ENCODE results near the gene MEG3.

DNA sequence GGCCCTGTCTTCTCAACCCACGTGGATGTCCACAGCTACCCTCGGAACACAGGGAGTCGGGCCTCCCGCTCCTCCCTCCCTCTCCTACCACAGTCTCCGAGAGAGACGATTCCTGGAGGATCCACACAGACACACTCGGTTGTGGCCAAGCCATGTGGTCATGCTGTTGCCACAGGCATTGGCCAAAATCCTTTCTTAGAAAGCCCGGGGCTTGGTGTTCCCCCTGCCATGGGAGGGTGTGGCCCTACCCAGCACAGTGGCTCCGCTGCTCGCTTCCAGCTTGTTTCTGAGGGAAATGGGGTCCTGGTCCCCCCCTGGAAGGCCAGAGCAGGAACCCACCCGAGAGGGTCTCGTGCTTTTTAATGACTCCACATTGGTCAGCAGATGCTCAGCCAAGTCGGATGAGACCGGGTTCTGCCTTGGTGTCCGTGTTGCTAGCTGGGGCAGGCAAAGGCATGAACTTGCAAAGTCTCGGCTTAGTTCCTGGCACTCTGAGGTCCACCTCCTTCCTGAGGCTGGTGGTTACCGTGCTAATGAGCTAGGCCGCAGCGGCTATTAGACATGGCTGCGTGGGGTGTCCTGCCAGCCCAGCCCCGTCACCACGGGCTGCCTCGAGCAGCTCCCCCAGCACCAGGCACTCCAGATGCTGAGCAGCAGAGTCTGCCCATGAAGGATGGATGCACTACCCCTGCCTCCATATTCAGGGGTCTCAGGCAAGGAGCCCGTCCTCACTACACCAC, 46.8 kb upstream of the MEG3 start:
- TF ChIP-seq, protein P1, sequence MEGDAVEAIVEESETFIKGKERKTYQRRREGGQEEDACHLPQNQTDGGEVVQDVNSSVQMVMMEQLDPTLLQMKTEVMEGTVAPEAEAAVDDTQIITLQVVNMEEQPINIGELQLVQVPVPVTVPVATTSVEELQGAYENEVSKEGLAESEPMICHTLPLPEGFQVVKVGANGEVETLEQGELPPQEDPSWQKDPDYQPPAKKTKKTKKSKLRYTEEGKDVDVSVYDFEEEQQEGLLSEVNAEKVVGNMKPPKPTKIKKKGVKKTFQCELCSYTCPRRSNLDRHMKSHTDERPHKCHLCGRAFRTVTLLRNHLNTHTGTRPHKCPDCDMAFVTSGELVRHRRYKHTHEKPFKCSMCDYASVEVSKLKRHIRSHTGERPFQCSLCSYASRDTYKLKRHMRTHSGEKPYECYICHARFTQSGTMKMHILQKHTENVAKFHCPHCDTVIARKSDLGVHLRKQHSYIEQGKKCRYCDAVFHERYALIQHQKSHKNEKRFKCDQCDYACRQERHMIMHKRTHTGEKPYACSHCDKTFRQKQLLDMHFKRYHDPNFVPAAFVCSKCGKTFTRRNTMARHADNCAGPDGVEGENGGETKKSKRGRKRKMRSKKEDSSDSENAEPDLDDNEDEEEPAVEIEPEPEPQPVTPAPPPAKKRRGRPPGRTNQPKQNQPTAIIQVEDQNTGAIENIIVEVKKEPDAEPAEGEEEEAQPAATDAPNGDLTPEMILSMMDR (IDR thresholded peaks at IDR 0.05), result no peak
- TF ChIP-seq, protein P2, sequence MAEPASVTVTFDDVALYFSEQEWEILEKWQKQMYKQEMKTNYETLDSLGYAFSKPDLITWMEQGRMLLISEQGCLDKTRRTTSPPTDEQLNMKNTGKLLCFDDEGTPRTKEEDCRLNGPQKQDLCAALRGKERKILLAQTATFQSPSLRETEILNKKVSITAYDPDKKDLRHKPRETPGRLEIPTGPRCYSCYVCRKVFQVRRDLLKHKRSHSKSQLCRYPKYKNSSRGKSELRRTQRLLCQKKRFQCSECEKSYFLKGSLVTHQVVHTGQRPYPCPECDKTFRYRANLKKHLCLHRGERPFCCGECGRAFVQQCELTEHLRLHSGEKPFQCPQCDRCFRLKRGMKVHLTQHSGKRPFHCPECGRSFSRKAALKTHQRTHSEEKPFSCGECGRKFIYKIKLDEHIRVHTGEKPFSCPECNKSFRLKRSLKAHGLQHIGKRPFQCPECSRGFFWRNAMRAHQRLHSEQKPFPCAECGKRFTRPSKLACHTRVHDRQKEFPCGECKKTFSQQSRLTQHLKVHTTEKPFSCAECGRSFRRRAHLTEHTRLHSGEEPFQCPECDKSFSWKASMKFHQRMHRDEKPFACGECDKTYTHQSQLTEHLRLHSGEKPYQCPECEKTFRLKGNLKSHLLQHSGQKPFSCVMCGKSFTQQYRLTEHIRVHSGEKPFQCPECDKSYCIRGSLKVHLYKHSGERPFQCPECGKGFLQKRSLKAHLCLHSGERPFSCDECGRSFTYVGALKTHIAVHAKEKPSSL (CRISPR knock-in tag; conservative IDR thresholded peaks at IDR 0.05), result no peak
- no peak for TF ChIP-seq NFE2L1 (CRISPR knock-in tag; IDR thresholded peaks at IDR 0.05)
- no peak for TF ChIP-seq CREB1 (CRISPR knock-in tag; IDR thresholded peaks at IDR 0.05)
- TF ChIP-seq, protein P3, sequence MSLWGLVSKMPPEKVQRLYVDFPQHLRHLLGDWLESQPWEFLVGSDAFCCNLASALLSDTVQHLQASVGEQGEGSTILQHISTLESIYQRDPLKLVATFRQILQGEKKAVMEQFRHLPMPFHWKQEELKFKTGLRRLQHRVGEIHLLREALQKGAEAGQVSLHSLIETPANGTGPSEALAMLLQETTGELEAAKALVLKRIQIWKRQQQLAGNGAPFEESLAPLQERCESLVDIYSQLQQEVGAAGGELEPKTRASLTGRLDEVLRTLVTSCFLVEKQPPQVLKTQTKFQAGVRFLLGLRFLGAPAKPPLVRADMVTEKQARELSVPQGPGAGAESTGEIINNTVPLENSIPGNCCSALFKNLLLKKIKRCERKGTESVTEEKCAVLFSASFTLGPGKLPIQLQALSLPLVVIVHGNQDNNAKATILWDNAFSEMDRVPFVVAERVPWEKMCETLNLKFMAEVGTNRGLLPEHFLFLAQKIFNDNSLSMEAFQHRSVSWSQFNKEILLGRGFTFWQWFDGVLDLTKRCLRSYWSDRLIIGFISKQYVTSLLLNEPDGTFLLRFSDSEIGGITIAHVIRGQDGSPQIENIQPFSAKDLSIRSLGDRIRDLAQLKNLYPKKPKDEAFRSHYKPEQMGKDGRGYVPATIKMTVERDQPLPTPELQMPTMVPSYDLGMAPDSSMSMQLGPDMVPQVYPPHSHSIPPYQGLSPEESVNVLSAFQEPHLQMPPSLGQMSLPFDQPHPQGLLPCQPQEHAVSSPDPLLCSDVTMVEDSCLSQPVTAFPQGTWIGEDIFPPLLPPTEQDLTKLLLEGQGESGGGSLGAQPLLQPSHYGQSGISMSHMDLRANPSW (CRISPR knock-in tag; conservative IDR thresholded peaks at IDR 0.05; ENCODE audit: low read depth), result no peak
- no peak for TF ChIP-seq ZNF121 (CRISPR knock-in tag; IDR thresholded peaks at IDR 0.05)
- TF ChIP-seq FOXJ3 (CRISPR knock-in tag; IDR thresholded peaks at IDR 0.05; ENCODE audit: borderline replicate concordance), result no peak
- TF ChIP-seq FOXP1 (CRISPR knock-in tag; IDR thresholded peaks at IDR 0.05; ENCODE audit: borderline replicate concordance), result no peak
- TF ChIP-seq, protein P4, sequence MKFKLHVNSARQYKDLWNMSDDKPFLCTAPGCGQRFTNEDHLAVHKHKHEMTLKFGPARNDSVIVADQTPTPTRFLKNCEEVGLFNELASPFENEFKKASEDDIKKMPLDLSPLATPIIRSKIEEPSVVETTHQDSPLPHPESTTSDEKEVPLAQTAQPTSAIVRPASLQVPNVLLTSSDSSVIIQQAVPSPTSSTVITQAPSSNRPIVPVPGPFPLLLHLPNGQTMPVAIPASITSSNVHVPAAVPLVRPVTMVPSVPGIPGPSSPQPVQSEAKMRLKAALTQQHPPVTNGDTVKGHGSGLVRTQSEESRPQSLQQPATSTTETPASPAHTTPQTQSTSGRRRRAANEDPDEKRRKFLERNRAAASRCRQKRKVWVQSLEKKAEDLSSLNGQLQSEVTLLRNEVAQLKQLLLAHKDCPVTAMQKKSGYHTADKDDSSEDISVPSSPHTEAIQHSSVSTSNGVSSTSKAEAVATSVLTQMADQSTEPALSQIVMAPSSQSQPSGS (CRISPR knock-in tag; IDR thresholded peaks at IDR 0.05; ENCODE audit: borderline replicate concordance, low read depth), result no peak
- TF ChIP-seq, protein P5, sequence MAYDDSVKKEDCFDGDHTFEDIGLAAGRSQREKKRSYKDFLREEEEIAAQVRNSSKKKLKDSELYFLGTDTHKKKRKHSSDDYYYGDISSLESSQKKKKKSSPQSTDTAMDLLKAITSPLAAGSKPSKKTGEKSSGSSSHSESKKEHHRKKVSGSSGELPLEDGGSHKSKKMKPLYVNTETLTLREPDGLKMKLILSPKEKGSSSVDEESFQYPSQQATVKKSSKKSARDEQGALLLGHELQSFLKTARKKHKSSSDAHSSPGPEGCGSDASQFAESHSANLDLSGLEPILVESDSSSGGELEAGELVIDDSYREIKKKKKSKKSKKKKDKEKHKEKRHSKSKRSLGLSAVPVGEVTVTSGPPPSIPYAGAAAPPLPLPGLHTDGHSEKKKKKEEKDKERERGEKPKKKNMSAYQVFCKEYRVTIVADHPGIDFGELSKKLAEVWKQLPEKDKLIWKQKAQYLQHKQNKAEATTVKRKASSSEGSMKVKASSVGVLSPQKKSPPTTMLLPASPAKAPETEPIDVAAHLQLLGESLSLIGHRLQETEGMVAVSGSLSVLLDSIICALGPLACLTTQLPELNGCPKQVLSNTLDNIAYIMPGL (CRISPR knock-in tag; IDR thresholded peaks at IDR 0.05), result no peak
- TF ChIP-seq NR2C2 (CRISPR knock-in tag; IDR thresholded peaks at IDR 0.05), result no peak
- TF ChIP-seq, protein P6, sequence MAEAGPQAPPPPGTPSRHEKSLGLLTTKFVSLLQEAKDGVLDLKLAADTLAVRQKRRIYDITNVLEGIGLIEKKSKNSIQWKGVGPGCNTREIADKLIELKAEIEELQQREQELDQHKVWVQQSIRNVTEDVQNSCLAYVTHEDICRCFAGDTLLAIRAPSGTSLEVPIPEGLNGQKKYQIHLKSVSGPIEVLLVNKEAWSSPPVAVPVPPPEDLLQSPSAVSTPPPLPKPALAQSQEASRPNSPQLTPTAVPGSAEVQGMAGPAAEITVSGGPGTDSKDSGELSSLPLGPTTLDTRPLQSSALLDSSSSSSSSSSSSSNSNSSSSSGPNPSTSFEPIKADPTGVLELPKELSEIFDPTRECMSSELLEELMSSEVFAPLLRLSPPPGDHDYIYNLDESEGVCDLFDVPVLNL (CRISPR knock-in tag; IDR thresholded peaks at IDR 0.05; ENCODE audit: borderline replicate concordance, low read depth), result no peak
